KMS-11 (cell line): ENCODE results near the gene COPS8.

Experiments
- H2AFZ ChIP-seq: fragments of 200-600 bp; sonication (generic); 2 replicates; pipeline ENCODE4 v1.6.1; 2016; ENCODE audit warnings: antibody characterized with exemption, mixed run types, low read depth
- H3K27ac ChIP-seq: fragments of 200-600 bp; sonication (generic); 2 replicates; pipeline ENCODE4 v1.6.1; 2016; ENCODE audit warnings: mild to moderate bottlenecking, mixed run types
- H3K27me3 ChIP-seq: fragments of 200-600 bp; sonication (generic); 2 replicates; pipeline ENCODE4 v1.6.1; 2017; ENCODE audit warnings: mild to moderate bottlenecking, low read depth, mixed run types, moderate library complexity; ENCODE audit not compliant: insufficient read depth
- H3K36me3 ChIP-seq: fragments of 200-600 bp; sonication (generic); 2 replicates; pipeline ENCODE4 v1.6.1; 2017; ENCODE audit warnings: mild to moderate bottlenecking, mixed run types; ENCODE audit not compliant: insufficient read depth
- H3K4me1 ChIP-seq: fragments of 200-600 bp; sonication (generic); 2 replicates; pipeline ENCODE4 v1.6.1; 2016; ENCODE audit warnings: mild to moderate bottlenecking, low read depth, mixed run types; ENCODE audit not compliant: poor library complexity, severe bottlenecking
- H3K4me2 ChIP-seq: fragments of 200-600 bp; sonication (generic); 2 replicates; pipeline ENCODE4 v1.7.0; 2016; ENCODE audit warnings: mild to moderate bottlenecking, mixed run types
- H3K4me3 ChIP-seq: fragments of 200-600 bp; sonication (generic); IDR thresholded peaks from 2 replicates; pipeline ENCODE4 v1.6.1; 2017; ENCODE audit warnings: low read depth, low read length, mixed read lengths; ENCODE audit not compliant: insufficient read depth
- H3K79me2 ChIP-seq: fragments of 200-600 bp; sonication (generic); 2 replicates; pipeline ENCODE4 v1.6.1; 2016; ENCODE audit warnings: low read depth, mixed run types; ENCODE audit not compliant: insufficient read depth
- H3K9ac ChIP-seq: fragments of 200-600 bp; sonication (generic); 2 replicates; pipeline ENCODE4 v1.6.1; 2016; ENCODE audit warnings: mild to moderate bottlenecking, mixed run types
- H4K20me1 ChIP-seq: fragments of 200-600 bp; sonication (generic); 2 replicates; pipeline ENCODE4 v1.6.1; 2016; ENCODE audit warnings: mild to moderate bottlenecking, mixed run types; ENCODE audit not compliant: insufficient read depth
- TF ChIP-seq, protein P1 (sequence below): fragments of 200-600 bp; sonication (generic); conservative IDR thresholded peaks from 2 replicates; pipeline ENCODE4 v1.6.1; 2017; ENCODE audit warnings: low read depth, mild to moderate bottlenecking, antibody characterized with exemption, low read length, moderate library complexity, mixed read lengths

The COPS8 gene

GRCh38 chr2:237109421-237109934 is 23.8 kb downstream of the COPS8 start:
- TF ChIP-seq, protein P1, sequence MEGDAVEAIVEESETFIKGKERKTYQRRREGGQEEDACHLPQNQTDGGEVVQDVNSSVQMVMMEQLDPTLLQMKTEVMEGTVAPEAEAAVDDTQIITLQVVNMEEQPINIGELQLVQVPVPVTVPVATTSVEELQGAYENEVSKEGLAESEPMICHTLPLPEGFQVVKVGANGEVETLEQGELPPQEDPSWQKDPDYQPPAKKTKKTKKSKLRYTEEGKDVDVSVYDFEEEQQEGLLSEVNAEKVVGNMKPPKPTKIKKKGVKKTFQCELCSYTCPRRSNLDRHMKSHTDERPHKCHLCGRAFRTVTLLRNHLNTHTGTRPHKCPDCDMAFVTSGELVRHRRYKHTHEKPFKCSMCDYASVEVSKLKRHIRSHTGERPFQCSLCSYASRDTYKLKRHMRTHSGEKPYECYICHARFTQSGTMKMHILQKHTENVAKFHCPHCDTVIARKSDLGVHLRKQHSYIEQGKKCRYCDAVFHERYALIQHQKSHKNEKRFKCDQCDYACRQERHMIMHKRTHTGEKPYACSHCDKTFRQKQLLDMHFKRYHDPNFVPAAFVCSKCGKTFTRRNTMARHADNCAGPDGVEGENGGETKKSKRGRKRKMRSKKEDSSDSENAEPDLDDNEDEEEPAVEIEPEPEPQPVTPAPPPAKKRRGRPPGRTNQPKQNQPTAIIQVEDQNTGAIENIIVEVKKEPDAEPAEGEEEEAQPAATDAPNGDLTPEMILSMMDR: no peak
- Histone ChIP-seq H3K27ac (no peak overlapping the region), H3K4me1 (no peaks in the 10 kb centered on the region), H3K4me3 (no peak overlapping the region), H3K36me3 (no peaks in the 10 kb centered on the region), H3K27me3 (no peaks in the 10 kb centered on the region), H3K4me2 (no peak overlapping the region), H4K20me1 (no peaks in the 10 kb centered on the region), H2AFZ (no peak overlapping the region), H3K79me2 (no peaks in the 10 kb centered on the region), H3K9ac (no peak overlapping the region)

- Histone ChIP-seq H3K4me1 (no peaks in the 10 kb centered on the region), H3K4me2 (no peak overlapping the region), H3K27me3 (no peaks in the 10 kb centered on the region), H3K79me2 (no peaks in the 10 kb centered on the region), H3K36me3 (no peaks in the 10 kb centered on the region), H2AFZ (no peak overlapping the region), H4K20me1 (no peaks in the 10 kb centered on the region), H3K4me3 (no peak overlapping the region), H3K27ac (no peak overlapping the region), H3K9ac (no peak overlapping the region)
- TF ChIP-seq, protein P1: no peak
These were observed 27.5 kb downstream of the COPS8 start for GRCh38 chr2:237113026-237113795.

- Histone ChIP-seq H3K27me3 (no peaks in the 10 kb centered on the region), H4K20me1 (no peaks in the 10 kb centered on the region), H3K27ac (no peak overlapping the region), H3K9ac (no peak overlapping the region), H3K36me3 (no peaks in the 10 kb centered on the region), H3K4me3 (no peak overlapping the region), H3K4me2 (no peak overlapping the region), H3K4me1 (no peaks in the 10 kb centered on the region), H2AFZ (no peak overlapping the region), H3K79me2 (no peaks in the 10 kb centered on the region)
- TF ChIP-seq, protein P1: no peak
These were observed 30.2 kb downstream of the COPS8 start for GRCh38 chr2:237115870-237116269.

- no peak overlapping the region for H3K9ac ChIP-seq
- no peaks in the 10 kb centered on the region for H3K4me1 ChIP-seq
- TF ChIP-seq, protein P1: no peak
- H2AFZ ChIP-seq: no peak overlapping the region
- H3K27ac ChIP-seq: no peak overlapping the region
- H3K36me3 ChIP-seq: no peaks in the 10 kb centered on the region
- no peaks in the 10 kb centered on the region for H3K27me3 ChIP-seq
- no peaks in the 10 kb centered on the region for H3K79me2 ChIP-seq
- no peak overlapping the region for H3K4me3 ChIP-seq
- no peak overlapping the region for H3K4me2 ChIP-seq
- no peaks in the 10 kb centered on the region for H4K20me1 ChIP-seq
These were observed 30.7 kb downstream of the COPS8 start for GRCh38 chr2:237116431-237116830.
